Mucosa of descending colon (tissue), 3 donors: ENCODE data around the gene CCDC180. TPM values are rescaled to one million over a fixed set of nuclear protein-coding genes. Genes with fewer than 3 reads are reported as not detected.
A peak's percentile ranks its signal among the peaks of the same experiment; 100 is the strongest.
"Not testable (repeated sequence)": the region's sequence is repeated elsewhere in the genome, so short reads cannot be mapped to it uniquely, and the experiment has no call there.

Experiments
- ATAC-seq: fragments of 200-7000 bp; cut with Tn5 transposase; one replicate; pipeline ENCODE4 v1.9.1; 2020; ENCODE audit warnings: mild to moderate bottlenecking, moderate library complexity
- DNase-seq, 3 donors: peaks; one replicate each; pipeline ENCODE4 v3.0.0-alpha.2; 2020
- H3K36me3 ChIP-seq: fragments of 200-600 bp; one replicate; pipeline ENCODE4 v1.8.0; 2021; ENCODE audit warnings: low read depth, mild to moderate bottlenecking
- H3K4me1 ChIP-seq: fragments of 200-600 bp; one replicate; pipeline ENCODE4 v1.8.0; 2021; ENCODE audit warnings: low read depth, mild to moderate bottlenecking
- H3K4me3 ChIP-seq: fragments of 200-600 bp; one replicate; pipeline ENCODE4 v1.8.0; 2021; ENCODE audit warnings: mild to moderate bottlenecking
- H3K9me3 ChIP-seq: fragments of 200-600 bp; one replicate; pipeline ENCODE4 v1.8.0; 2021; ENCODE audit warnings: mild to moderate bottlenecking
- CTCF ChIP-seq: fragments of 200-600 bp; IDR thresholded peaks from one replicate; pipeline ENCODE4 v1.8.0; 2022; ENCODE audit warnings: antibody characterized with exemption, mild to moderate bottlenecking
- intact Hi-C, 2 donors: fragments of 100-400 bp; cut with DNase I in 1 of 2; cut with micrococcal nuclease in 1 of 2; formaldehyde crosslinking; loops; one replicate each; pipeline versions ENCODE4 v1.11.0 to v1.11.1; 2022; cut with DNase I, micrococcal nuclease
- long read RNA-seq, 2 donors: library from polyadenylated mRNA; unstranded; transcript quantifications; one replicate each; pipeline ENCODE4 v2.0.0, GENCODE V29; 2019 to 2021
- total RNA-seq, 3 donors: library from RNA; stranded (reverse); fragmentation: NEBNext Ultra II Directional in 2 of 3; extraction: Animal tissue kit (Norgen Biotek cat#: 25700) in 2 of 3; gene quantifications; one replicate each; pipeline versions ENCODE4 v1.2.1 to v1.2.4, GENCODE V29; 2021 to 2023
- donor health status: DM: no; HTN: no; CAD: no; lungs with moderate emphysema.
- donor health status: DM: no; HTN: no; CAD: no.
- donor health status: DM: no; HTN: yes; CAD: no.

CCDC180 gene
- 1 to 10 TPM; 5.0 to 5.6 (median 5.1) TPM for total RNA-seq
- long read RNA-seq, donor 1 = 0 reads
- long read RNA-seq, donor 2 = 0 reads

- peak; percentile 14 for ATAC-seq
- H3K4me3 ChIP-seq = no peak within 1 kb of the TSS
- peaks cover 7% of the 10 kb centered on the region for H3K4me1 ChIP-seq
- no peak for DNase-seq
- no peaks in the 10 kb centered on the region for H3K9me3 ChIP-seq
- intact Hi-C loops = no loop called here
- no peaks in the 10 kb centered on the region for H3K36me3 ChIP-seq
- no peak for TF ChIP-seq CTCF
Measured at GRCh38 chr9:97307500-97308163, at the start of gene CCDC180. Gene CCDC180, plus strand, starts transcription at chr9:97307659. Its CDS starts 405 bp downstream, at chr9:97308064.

- intact Hi-C loops, DNase-seq: not testable (repeated sequence)
- ATAC-seq = peak; percentile 81
Measured at GRCh38 chr9:97259834-97260514, 47.5 kb upstream of the CCDC180 start.

GRCh38 chr9:97271292-97271691, 36.2 kb upstream of the CCDC180 start:
- DNase-seq (no peak), ATAC-seq (no peak)
- no peak overlapping the region for H3K4me3 ChIP-seq
- intact Hi-C loops = no loop called here
- H3K9me3 ChIP-seq = no peaks in the 10 kb centered on the region
- no peak for TF ChIP-seq CTCF
- no peaks in the 10 kb centered on the region for H3K36me3 ChIP-seq
- no peaks in the 10 kb centered on the region for H3K4me1 ChIP-seq

More at GRCh38 chr9:97259834-97260514, 47.5 kb upstream of the CCDC180 start:
- not testable (repeated sequence) for H3K4me3 ChIP-seq, H3K9me3 ChIP-seq, H3K4me1 ChIP-seq, H3K36me3 ChIP-seq

- intact Hi-C loops = no loop called here
- H3K4me1 ChIP-seq = no peaks in the 10 kb centered on the region
- no peaks in the 10 kb centered on the region for H3K9me3 ChIP-seq
- no peak for TF ChIP-seq CTCF
- DNase-seq (no peak), ATAC-seq (no peak)
- H3K36me3 ChIP-seq = peaks cover 4% of the 10 kb centered on the region
- H3K4me3 ChIP-seq = no peak overlapping the region
Measured at GRCh38 chr9:97272072-97272471, 35.4 kb upstream of the CCDC180 start.

GRCh38 chr9:97276310-97276852, 31.1 kb upstream of the CCDC180 start:
- TF ChIP-seq CTCF = no peak
- Histone ChIP-seq H3K4me3 (no peak overlapping the region), H3K9me3 (no peaks in the 10 kb centered on the region), H3K4me1 (no peaks in the 10 kb centered on the region), H3K36me3 (peaks cover 4% of the 10 kb centered on the region)
- ATAC-seq = no peak
- intact Hi-C loops = no loop called here
- no peak for DNase-seq

GRCh38 chr9:97277953-97278352, 29.5 kb upstream of the CCDC180 start:
- H3K9me3 ChIP-seq = no peaks in the 10 kb centered on the region
- H3K4me1 ChIP-seq = no peaks in the 10 kb centered on the region
- TF ChIP-seq CTCF = no peak
- ATAC-seq (no peak), DNase-seq (no peak)
- peaks cover 4% of the 10 kb centered on the region for H3K36me3 ChIP-seq
- intact Hi-C loops = no loop called here
- no peak overlapping the region for H3K4me3 ChIP-seq
